BLaER1 treated with 17β-estradiol and CSF1 and Interleukin-3, amounts not matched to agents 10 nM and 100 nM (cell line): ENCODE results near the gene GRWD1.

ENCODE experiments used
- H3K27ac ChIP-seq, 11 experiments: shearing (Covaris generic); formaldehyde crosslinking; 2 replicates each; pipeline ENCODE4 v1.8.1; 2022
- H3K27me3 ChIP-seq, 11 experiments: shearing (Covaris generic); formaldehyde crosslinking; 2 replicates each; pipeline ENCODE4 v1.8.1; 2022
- H3K36me3 ChIP-seq, 11 experiments: shearing (Covaris generic); formaldehyde crosslinking; 2 replicates each; pipeline ENCODE4 v1.8.1; 2022
- H3K4me1 ChIP-seq, 10 experiments: shearing (Covaris generic); formaldehyde crosslinking; 2 replicates each; pipeline ENCODE4 v1.8.1; 2022
- H3K4me2 ChIP-seq, 11 experiments: shearing (Covaris generic); formaldehyde crosslinking; 2 replicates each; pipeline ENCODE4 v1.8.1; 2022
- H3K4me3 ChIP-seq, 10 experiments: shearing (Covaris generic); formaldehyde crosslinking; 2 replicates each; pipeline ENCODE4 v1.8.1; 2022
- H3K9ac ChIP-seq, 11 experiments: shearing (Covaris generic); formaldehyde crosslinking; 2 replicates each; pipeline ENCODE4 v1.8.1; 2022
- H3K9me3 ChIP-seq, 11 experiments: shearing (Covaris generic); formaldehyde crosslinking; replicated peaks in 1 of 11; 2 replicates each; pipeline ENCODE4 v1.8.1; 2022
- H4K20me1 ChIP-seq, 11 experiments: shearing (Covaris generic); formaldehyde crosslinking; 2 replicates each; pipeline ENCODE4 v1.8.1; 2022
- Cebpa-rat ChIP-seq, 11 experiments: shearing (Covaris generic); IDR thresholded peaks; 2 replicates each; pipeline ENCODE4 v1.8.1; 2022

GRWD1 gene

DNA sequence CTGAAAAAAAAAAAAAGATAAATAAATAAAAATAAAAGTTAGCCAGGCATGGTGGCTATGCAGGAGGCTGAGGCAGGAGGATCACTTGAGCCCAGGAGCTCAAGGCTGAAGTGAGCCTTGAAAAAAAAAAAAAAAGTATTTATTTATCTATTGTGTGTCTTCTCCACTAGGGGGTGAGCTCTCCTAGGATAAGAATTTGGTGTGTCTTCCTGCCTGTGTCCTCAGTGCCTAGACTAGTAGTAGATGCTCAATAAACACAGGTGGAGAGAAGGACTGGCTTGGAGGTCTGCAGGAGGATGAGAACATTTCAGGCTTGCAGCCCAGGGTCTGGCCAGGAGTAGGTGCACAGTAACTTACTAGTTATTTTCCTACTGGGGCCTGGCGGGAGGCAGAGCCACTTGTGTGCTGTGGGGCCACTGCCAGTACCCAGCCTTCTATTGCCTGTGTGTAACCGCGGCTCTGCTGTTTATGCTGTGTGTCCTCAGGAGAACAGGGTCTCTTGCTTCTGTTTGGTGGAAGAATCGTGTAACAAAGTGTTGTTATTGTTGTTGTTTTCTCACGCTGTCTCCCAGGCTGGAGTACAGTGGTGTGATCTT, 60.5 kb downstream of the GRWD1 start:
- H3K4me3 ChIP-seq, result no peak overlapping the region

More for the DNA sequence above, 60.5 kb downstream of the GRWD1 start:
- peaks cover 0 to 6% (median 0%) of the 10 kb centered on the region in 11 experiments; a peak in 9 of 22 replicates for H3K27me3 ChIP-seq
- H4K20me1 ChIP-seq, result peaks cover 0 to 6% (median 0%) of the 10 kb centered on the region in 11 experiments; a peak in 3 of 22 replicates
- H3K27ac ChIP-seq, result no peak overlapping the region
- no peak overlapping the region for H3K9ac ChIP-seq
- H3K4me1 ChIP-seq, result peaks cover 5 to 44% (median 36%) of the 10 kb centered on the region in 10 experiments
- H3K36me3 ChIP-seq, result no peaks in the 10 kb centered on the region
- TF ChIP-seq Cebpa-rat (IDR thresholded peaks at IDR 0.05), result no peak
- H3K9me3 ChIP-seq, result no peaks in the 10 kb centered on the region
- H3K4me2 ChIP-seq, result no peak overlapping the region
